Tibial nerve (tissue), 4 donors: ENCODE measurements around the gene LRBA.

ENCODE experiments used
- EP300 ChIP-seq, 2 donors: sonication (generic); formaldehyde crosslinking; IDR thresholded peaks; one replicate each; pipeline ENCODE4 v1.6.1; 2017; ENCODE audit warnings: antibody characterized with exemption in 2 of 2, mild to moderate bottlenecking in 1 of 2
- POLR2A ChIP-seq, 2 donors: fragments of 450-650 bp; IDR thresholded peaks; one replicate each; pipeline ENCODE4 v1.6.1; 2017; ENCODE audit warnings: antibody characterized with exemption in 2 of 2, mild to moderate bottlenecking in 2 of 2, moderate library complexity in 2 of 2
- TF ChIP-seq, protein P1 (sequence below), 5 experiments: fragments of 200-600 bp in 3 of 5; fragments of 450-650 bp in 2 of 5; sonication (generic) in 3 of 5; IDR thresholded peaks; one replicate each; pipeline ENCODE4 v1.5.1; 2016 to 2019; ENCODE audit warnings: antibody characterized with exemption in 5 of 5, mild to moderate bottlenecking in 3 of 5, moderate library complexity in 2 of 5

- TF ChIP-seq, protein P1, sequence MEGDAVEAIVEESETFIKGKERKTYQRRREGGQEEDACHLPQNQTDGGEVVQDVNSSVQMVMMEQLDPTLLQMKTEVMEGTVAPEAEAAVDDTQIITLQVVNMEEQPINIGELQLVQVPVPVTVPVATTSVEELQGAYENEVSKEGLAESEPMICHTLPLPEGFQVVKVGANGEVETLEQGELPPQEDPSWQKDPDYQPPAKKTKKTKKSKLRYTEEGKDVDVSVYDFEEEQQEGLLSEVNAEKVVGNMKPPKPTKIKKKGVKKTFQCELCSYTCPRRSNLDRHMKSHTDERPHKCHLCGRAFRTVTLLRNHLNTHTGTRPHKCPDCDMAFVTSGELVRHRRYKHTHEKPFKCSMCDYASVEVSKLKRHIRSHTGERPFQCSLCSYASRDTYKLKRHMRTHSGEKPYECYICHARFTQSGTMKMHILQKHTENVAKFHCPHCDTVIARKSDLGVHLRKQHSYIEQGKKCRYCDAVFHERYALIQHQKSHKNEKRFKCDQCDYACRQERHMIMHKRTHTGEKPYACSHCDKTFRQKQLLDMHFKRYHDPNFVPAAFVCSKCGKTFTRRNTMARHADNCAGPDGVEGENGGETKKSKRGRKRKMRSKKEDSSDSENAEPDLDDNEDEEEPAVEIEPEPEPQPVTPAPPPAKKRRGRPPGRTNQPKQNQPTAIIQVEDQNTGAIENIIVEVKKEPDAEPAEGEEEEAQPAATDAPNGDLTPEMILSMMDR (IDR thresholded peaks at IDR 0.05), result no peak
- TF ChIP-seq EP300 (IDR thresholded peaks at IDR 0.05) (no peak), POLR2A (IDR thresholded peaks at IDR 0.05) (no peak)
These were observed 731.4 kb downstream of the LRBA start for GRCh38 chr4:150283689-150284088.
